DND-41 (cell line): ENCODE results near the gene HMBS.

ENCODE experiments used
- EZH2 ChIP-seq: IDR thresholded peaks from 3 replicates; pipeline ENCODE4 v1.6.1; 2012; ENCODE audit warnings: borderline replicate concordance, low read depth, mild to moderate bottlenecking, moderate library complexity, low read length, inconsistent platforms; ENCODE audit not compliant: severe bottlenecking
- TF ChIP-seq, protein P1 (sequence below): IDR thresholded peaks from 2 replicates; pipeline ENCODE4 v1.5.1; 2012; ENCODE audit warnings: borderline replicate concordance, low read length, moderate library complexity, mild to moderate bottlenecking; ENCODE audit not compliant: poor library complexity, severe bottlenecking; ENCODE audit errors: extremely low read depth

DNA sequence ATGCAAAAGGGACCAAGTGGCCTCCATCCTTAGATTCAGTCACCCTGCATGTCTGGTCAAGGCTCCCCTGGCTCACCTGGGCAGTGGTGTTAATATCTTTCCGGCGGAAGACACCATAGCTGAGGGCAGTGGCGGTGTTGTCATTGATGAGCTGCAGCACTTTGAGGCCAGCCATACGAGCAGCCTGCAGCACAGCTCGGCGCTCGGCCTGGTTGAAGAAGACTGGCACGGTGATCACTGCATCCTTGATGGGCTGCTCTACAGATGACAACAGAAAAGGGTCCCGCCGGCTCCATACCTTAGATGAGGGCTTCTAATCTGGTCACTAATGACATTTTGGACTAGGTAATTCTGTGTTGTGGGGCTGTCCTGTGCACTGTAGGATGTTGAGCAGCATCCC is 30.3 kb upstream of the HMBS start:
- TF ChIP-seq, protein P1, sequence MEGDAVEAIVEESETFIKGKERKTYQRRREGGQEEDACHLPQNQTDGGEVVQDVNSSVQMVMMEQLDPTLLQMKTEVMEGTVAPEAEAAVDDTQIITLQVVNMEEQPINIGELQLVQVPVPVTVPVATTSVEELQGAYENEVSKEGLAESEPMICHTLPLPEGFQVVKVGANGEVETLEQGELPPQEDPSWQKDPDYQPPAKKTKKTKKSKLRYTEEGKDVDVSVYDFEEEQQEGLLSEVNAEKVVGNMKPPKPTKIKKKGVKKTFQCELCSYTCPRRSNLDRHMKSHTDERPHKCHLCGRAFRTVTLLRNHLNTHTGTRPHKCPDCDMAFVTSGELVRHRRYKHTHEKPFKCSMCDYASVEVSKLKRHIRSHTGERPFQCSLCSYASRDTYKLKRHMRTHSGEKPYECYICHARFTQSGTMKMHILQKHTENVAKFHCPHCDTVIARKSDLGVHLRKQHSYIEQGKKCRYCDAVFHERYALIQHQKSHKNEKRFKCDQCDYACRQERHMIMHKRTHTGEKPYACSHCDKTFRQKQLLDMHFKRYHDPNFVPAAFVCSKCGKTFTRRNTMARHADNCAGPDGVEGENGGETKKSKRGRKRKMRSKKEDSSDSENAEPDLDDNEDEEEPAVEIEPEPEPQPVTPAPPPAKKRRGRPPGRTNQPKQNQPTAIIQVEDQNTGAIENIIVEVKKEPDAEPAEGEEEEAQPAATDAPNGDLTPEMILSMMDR = no peak
- no peak for TF ChIP-seq EZH2
